Esophagus squamous epithelium (tissue), 4 donors: ENCODE measurements around the gene TSPEAR.

Experiments
- CTCF ChIP-seq, 6 experiments: fragments of 450-650 bp in 4 of 6; fragments of 200-600 bp in 2 of 6; sonication (generic) in 2 of 6; IDR thresholded peaks; one replicate each; pipeline ENCODE4 v1.5.1; 2016 to 2019; ENCODE audit warnings: antibody characterized with exemption in 6 of 6, mild to moderate bottlenecking in 4 of 6, moderate library complexity in 4 of 6
- POLR2A ChIP-seq, 4 donors: fragments of 450-650 bp; IDR thresholded peaks; one replicate each; pipeline ENCODE4 v1.6.1; 2017; ENCODE audit warnings: antibody characterized with exemption in 4 of 4, mild to moderate bottlenecking in 4 of 4, moderate library complexity in 3 of 4

GRCh38 chr21:44492567-44493385 is 218.6 kb downstream of the TSPEAR start:
- TF ChIP-seq CTCF (IDR thresholded peaks at IDR 0.05) (no peak), POLR2A (IDR thresholded peaks at IDR 0.05) (no peak)
